Spleen (tissue), 7 donors: ENCODE results near the gene PFKL.

Experiments
- POLR2A ChIP-seq, 3 donors: fragments of 450-650 bp; IDR thresholded peaks; one replicate each; pipeline ENCODE4 v1.5.1; 2017; ENCODE audit warnings: antibody characterized with exemption in 3 of 3, mild to moderate bottlenecking in 1 of 3
- TF ChIP-seq, protein P1 (sequence below), 11 experiments: fragments of 200-600 bp in 7 of 11; fragments of 450-650 bp in 4 of 11; sonication (generic) in 4 of 11; IDR thresholded peaks in 8 of 11; conservative IDR thresholded peaks in 3 of 11; 1 replicate in 7 of 11; 2 replicates in 4 of 11; pipeline versions ENCODE4 v1.4.0 to v1.8.0; 2016 to 2021; ENCODE audit warnings: antibody characterized with exemption in 11 of 11, inconsistent platforms in 4 of 11, mild to moderate bottlenecking in 1 of 11
- donor health status: DM: no; HTN: no; CAD: no; lungs with moderate emphysema.
- donor health status: DM: no; HTN: no; CAD: no.
- donor health status: DM: no; HTN: no; CAD: no.

DNA sequence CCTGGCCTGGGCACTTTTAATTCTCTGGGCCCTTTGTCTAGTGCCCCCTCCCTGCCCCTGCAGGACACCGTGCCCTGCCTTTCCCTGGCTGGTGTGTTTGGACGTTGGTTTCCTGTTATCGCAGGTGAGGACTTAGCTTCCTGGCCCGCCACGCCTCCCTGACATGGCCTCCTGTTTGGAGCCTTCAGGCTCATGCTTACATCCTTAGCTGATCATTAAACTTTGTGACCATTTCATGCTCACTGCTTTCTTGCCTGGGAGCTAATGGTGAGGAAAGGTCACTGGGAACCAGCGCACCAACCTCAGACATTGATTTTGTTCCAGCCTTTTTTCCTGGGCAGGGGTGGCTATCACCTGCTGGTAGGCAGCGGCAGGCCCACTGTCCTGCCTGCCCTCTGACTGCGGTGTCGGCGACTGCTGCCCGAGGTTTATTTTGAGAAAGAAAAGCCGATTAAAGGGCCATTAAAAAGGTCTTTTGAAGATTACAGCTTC is 3.7 kb downstream of the PFKL start:
- TF ChIP-seq, protein P1, sequence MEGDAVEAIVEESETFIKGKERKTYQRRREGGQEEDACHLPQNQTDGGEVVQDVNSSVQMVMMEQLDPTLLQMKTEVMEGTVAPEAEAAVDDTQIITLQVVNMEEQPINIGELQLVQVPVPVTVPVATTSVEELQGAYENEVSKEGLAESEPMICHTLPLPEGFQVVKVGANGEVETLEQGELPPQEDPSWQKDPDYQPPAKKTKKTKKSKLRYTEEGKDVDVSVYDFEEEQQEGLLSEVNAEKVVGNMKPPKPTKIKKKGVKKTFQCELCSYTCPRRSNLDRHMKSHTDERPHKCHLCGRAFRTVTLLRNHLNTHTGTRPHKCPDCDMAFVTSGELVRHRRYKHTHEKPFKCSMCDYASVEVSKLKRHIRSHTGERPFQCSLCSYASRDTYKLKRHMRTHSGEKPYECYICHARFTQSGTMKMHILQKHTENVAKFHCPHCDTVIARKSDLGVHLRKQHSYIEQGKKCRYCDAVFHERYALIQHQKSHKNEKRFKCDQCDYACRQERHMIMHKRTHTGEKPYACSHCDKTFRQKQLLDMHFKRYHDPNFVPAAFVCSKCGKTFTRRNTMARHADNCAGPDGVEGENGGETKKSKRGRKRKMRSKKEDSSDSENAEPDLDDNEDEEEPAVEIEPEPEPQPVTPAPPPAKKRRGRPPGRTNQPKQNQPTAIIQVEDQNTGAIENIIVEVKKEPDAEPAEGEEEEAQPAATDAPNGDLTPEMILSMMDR (IDR thresholded peaks at IDR 0.05 in 8 of 11, conservative IDR thresholded peaks at IDR 0.05 in 3 of 11) = no peak
- TF ChIP-seq POLR2A (IDR thresholded peaks at IDR 0.05) = no peak
